Activated effector memory CD4-positive, alpha-beta T cell treated with Interleukin-2 at 50 U/mL for 16 hours (primary cell): ENCODE measurements around the gene TFF3.
A peak's percentile ranks its signal among the peaks of the same experiment; 100 is the strongest.

Source experiments
- DNase-seq: peaks from one replicate; pipeline ENCODE4 v3.0.0-alpha.2; 2020

Gene TFF3

GRCh38 chr21:42346866-42347600 is 31.8 kb upstream of the TFF3 start:
- no peak for DNase-seq

GRCh38 chr21:42346441-42346840 is 31.2 kb upstream of the TFF3 start:
- no peak for DNase-seq

DNA sequence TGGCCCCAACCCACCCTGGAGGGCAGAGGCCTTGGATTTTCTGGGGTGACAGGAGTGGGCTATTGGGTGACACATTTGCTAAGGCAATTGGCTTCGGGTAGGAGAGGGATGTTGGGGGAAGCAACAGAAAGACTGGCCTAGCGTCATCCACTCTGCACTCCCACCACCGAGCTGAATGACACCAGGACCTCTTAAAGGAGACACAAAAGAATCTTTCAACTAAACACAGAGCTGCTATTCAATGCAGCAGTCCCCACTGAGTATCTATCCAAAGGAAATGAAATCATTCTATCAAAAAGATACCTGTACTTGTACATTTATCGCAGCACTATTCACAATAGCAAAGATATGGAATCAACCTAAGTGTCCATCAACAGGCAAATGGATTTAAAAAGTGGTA is 29.4 kb upstream of the TFF3 start:
- no peak for DNase-seq

DNA sequence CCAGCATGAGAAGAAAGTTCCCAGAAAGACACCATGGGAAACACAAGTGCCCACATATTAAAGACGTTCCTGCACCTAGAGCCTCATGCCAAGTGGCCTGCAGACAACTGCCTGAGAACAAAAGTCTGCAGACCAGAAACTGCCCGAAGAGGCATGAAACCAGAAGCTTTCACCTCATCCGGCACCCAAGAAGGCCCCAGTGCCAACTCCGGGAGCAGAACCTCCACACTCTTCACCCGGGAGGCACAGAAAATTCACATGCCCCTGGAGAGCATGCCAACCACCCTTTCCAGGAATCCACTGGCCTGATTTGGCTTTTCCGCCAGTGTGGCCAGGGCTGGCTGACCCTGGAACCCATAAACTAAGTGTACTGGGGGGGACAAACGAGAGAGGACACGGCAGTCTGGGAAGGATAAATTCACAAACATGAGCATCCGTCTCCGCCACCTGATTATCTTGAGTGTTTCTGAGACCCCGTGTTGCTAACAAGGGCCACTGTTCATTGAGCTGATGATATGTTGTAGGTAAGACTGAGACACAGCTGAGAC is 28.8 kb upstream of the TFF3 start:
- no peak for DNase-seq

DNA sequence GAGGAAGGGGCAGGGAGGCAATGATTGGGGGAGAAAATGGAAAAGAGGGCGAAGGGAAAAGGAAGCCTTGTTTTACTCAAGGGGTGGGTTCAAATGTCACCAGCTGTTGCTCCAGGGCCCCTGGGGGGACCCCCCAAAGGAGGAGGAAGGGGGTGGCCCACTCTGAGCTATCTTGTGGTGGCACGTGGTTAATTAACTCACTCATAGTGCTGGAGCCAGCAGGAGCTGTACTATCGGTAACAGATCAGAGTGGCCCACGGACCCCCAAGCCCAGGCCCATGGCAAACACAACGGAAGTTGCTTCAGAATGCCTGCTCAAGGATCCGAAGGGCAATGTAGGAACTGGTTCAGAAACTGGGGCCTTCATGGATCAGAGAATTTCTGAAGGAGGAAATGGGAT is 28.3 kb upstream of the TFF3 start:
- no peak for DNase-seq

GRCh38 chr21:42343101-42343500 is 27.9 kb upstream of the TFF3 start:
- no peak for DNase-seq

DNA sequence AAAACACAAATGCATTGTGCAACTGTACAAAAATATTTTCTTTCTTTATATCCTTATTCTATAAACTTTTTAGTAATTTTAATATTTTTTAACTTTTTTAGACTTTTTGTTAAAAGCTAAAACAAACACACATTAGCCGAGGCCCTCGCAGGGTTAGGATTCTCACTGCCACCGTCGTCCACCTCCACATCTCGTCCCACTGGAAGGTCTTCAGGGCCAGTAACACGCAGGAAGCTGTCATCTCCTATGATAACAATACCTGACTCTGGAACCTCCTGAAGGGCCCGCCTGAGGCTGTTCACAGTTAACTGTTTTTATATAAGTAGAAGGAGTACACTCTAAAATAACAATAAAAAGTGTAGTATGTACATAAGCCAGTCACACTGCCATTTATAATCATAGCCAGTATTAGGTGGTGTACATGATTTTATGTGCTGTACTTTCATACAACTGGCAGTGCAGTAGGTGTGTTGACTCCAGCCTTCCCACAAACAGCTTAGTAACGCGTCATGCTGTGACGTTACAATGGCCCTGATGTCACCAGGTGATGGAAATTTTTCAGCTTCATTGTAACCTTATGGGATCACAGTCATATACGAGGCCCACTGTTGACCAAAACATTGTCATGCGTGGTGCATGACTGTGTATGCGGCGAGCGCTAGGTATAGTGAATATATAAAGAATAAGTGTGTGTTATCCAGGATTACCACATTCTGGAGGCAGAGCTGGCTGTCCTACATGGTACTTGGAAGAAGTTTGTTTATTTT is 26.8 kb upstream of the TFF3 start:
- DNase-seq: no peak

GRCh38 chr21:42340187-42341050 is 25.2 kb upstream of the TFF3 start:
- DNase-seq: no peak

- DNase-seq: no peak
Measured at GRCh38 chr21:42338729-42339715, 23.8 kb upstream of the TFF3 start.

GRCh38 chr21:42337830-42338728 is 22.9 kb upstream of the TFF3 start:
- DNase-seq: peak; percentile 71

DNA sequence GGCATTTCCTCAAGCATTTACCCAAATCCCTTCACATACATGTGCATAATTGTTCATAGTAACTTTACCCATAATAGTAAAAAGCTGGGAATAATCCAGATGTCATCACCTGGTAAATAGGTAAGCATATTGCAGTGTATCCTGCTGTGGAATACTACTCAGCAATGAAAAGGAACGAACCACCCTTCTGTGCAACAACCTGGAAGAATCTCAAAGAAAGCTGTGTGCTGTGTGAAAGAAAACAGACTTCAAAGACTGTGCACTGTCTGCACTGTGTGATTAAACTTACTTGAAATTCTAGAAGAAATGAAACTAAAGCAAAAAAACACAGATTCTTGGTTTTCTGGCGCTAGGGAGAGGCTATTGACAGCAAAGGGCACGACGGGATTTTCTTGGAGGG is 22.1 kb upstream of the TFF3 start:
- no peak for DNase-seq

GRCh38 chr21:42336054-42336453 is 20.8 kb upstream of the TFF3 start:
- no peak for DNase-seq

DNA sequence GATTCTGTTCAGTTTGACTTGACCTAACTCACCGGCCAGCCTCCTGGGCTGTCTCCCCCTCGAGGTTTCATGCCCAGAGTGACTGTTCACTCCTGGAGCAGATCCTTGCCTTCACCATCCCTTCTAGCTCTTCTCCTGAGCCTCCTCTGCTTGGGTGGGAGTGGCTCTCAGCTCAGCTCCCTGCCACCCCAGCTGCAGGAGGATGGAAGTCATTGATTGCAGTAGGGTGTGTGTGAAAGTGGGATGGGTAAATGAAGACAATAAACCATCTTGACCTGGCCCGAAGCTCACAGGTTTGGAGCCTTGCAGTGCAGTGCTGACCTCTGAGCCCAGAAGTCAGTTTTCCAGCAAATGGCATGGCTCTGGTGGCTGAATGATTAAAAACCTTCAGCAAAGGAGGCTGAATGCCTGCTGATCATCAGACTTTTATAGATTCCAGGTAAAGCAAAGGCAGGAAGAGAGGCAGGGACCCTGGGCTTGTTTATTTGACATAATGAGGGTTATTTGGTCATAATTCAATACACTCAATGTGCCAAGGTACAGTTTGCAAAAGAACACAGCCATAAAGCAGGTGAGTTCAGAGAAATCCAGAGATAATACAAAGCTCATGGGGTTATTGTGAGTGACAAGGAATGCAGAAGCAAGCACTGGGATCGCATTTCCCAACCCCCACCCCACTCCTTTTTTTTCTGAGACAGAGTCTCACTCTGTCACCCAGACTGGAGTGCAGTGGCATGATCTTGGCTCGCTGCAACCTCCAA is 17.5 kb upstream of the TFF3 start:
- no peak for DNase-seq

DNA sequence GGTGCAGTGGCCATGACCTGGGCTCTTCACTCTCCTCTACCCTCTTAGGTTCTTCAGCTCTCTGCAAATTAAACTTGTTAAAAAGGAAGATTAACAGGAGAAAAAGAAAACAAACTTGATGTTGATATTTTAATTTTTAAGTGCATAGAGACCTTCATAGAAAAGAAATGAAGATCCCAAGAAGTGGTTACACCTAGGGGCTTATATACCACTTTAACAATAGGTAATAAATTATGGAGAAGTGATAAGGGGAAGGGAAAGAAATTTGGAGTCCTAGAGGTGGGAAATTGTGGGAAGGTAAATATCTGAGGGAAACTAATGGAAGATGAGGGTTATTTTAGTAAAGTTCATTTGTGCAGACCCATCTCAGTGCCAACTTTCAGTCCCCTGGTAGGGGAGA is 16.5 kb upstream of the TFF3 start:
- no peak for DNase-seq

- DNase-seq: no peak
Measured at GRCh38 chr21:42330380-42331371, 15.5 kb upstream of the TFF3 start.

GRCh38 chr21:42324896-42325295 is 9.7 kb upstream of the TFF3 start:
- DNase-seq: no peak

DNA sequence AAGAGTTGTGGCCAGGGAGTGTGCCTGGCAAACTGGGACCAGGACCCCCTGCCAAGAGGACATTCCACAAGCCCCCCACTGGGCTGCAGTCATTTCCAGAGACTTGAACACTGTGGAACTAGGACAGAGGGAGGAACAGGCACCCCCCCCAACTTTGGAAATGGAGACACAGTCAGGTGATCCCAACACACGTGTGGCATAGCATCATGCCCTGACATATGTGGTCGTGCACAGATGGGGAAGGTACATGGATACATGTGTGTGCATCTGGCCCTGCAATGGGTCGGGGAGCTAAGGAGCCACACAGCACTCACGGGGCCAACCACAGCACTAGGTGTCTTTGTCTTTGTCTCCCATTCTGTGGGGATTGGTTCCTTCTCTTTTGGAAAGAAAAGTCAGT is 6.6 kb upstream of the TFF3 start:
- no peak for DNase-seq

DNA sequence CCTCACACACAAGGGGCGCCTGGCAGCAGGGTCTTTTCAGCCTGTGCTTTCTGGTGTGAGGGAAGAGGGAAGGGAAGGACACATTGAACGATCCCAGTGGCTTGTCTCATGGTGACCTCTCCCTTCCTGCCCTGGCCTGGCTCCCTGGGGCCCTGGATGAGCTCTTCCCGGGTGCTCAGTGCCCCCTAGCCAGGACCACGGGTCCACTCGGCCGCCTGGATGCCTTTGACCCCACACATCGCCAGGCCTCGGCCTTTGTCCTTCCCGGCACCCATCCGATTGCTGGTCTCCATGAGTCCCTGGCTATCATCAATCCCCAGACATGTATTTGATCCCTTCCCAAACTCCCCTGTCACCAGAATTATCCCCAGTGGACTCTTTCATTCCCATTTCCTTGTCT is 6.0 kb upstream of the TFF3 start:
- DNase-seq: no peak

DNA sequence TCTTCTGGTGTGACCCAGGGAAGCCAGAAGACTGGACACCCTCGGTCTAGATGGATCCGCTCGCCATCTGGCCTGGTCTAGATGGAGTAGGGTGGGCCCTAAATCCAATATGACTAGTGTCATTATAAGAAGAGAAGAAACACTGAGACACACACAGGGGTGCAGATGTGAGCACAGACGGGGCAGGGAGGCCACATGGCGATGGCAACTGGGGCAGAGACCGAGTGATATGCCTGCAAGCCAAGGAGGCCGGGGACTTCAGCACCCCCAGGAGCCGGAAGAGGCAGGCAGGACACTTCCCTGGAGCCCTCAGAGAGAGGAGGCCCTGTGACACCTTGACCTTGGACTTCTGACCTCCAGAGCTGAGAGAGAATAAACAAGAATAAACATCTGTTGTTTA is 5.6 kb upstream of the TFF3 start:
- no peak for DNase-seq
